HG03575 (cell line): Measurements from ENCODE around the gene RSPRY1.

Experiments used
- ATAC-seq: cut with Tn5 transposase; IDR thresholded peaks from one replicate; pipeline ENCODE4 v1.9.1; 2021; ENCODE audit not compliant: unreplicated experiment, insufficient number of reproducible peaks, low FRiP score; ENCODE audit errors: extremely low read depth

The RSPRY1 gene

DNA sequence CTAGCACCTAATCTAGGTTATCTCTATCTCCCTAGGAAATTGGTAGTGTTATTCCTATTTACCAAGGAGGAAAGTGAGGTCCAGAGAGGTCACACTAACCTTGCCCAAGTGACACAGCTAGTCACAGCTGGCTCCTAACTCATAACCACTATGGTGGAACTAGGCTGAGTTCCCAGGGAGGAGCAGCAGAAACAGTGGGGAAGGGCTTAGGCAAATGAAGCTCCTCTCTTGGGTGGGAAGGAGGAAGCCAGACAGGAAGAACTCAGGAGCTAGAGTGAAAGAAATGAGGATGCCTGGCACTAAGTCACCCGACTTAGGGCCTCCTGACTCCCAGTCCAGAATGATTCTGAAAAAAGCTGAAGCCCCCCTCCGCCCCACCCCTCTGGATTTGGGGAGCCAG is 34.8 kb upstream of the RSPRY1 start:
- ATAC-seq = no peak

DNA sequence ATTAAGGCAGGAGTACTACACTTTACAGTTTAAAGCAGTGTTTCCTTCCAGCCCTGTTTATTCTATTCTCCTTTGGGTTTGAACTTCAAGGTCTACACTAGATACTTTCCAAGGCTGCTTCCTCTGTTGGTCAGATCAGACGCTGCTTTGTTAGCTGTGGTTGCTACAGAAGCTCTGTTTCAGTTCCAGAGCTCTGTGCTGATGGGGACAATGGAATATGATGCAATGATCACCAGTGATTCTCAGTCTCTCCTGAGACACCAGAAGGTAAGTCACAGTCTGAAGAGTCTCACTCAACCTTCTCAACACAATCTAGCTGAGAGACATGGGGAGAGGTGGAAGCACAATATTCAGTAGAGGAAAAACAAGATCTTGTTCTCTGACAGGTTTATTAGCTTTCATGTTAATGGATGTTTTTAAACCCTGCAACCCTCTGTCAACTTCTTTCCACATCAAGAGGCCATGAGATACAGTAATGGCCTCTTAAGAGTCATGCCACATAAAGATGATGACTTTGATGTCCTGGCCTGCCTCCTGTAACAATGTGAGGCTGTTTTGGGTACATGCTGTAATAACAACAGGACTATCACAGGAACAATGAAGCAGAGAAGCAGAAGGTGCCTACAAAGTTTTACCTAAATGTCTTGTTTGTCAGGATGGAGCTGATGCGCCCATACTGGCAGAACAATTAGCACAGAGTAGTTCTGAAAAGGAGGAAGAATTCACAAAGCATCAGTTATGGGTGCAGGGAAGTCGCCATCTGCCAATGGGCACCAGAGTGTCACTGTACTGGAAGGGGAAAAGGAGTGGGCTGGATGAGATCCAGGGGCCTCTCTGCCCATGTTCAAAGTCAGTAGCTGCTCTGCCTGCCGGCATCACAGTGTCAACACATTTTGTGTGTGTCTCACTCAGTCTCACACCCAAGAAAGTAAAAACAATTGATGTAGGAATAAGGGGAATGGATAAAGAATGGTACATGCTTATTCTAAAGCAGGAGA is 33.7 kb upstream of the RSPRY1 start:
- ATAC-seq = no peak

DNA sequence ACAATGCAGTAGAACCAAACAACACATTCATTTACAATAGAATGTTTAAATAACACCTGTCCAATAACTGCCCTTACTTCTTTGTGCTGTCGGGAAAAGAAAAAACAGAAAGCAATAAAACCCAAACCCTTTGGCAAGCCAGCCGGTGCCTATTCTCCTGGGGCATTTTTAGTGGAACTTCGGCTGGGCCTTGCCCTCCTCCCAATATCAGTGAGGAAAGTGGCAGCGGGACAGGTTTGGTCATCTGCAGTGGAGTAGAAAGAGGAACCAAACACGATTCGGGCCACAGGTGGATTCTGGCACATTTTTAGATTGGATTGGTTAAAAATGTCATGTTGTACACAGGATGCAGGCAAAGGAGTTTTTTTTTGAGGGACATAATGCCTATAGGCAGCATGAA is 32.3 kb upstream of the RSPRY1 start:
- no peak for ATAC-seq

DNA sequence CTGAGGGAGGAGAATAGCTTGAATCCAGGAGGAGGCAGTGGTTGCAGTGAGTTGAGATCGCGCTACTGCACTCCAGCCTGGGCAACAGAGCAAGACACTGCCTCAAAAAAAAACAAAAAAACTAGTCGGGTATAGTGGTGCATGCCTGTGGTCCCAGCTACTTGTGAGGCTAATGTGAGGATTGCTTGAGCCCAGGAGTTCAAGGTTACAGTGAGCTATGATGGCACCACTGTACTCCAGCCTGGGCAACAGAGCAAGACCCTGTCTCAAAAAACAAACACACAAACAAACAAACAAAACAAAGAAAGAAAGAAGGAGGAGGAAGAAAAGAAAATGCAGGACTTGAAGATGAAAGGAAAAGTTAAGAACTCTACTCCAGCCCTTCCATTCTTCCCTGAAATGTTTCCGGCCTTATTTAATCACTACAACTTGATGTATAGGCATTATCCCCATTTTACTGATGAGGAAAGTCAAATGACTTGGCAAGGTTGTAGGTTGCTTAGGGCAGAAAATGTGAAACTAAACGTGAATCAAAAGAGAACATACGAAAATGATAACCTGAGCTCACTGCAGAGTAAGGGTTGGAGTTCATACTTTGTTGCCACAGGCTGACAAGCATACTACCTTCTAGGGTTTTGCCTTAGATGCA is 30.3 kb upstream of the RSPRY1 start:
- ATAC-seq = no peak

DNA sequence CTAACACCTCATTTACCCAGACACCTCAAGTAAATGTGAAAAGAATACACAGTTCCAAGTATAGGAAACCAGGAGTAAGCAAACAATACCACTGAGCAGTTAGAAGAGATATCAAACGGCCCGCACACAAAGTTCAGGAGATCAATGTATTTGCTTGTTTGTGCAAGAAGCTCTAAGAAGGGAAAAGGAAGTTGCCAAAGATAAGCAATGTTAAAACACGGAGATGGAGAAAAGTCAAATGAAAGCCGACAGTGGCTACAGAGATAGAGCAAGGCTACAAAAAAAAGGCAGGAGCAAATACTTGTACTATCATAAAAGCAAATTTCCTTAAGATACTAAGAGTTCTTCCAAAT is 29.8 kb upstream of the RSPRY1 start:
- ATAC-seq = no peak

DNA sequence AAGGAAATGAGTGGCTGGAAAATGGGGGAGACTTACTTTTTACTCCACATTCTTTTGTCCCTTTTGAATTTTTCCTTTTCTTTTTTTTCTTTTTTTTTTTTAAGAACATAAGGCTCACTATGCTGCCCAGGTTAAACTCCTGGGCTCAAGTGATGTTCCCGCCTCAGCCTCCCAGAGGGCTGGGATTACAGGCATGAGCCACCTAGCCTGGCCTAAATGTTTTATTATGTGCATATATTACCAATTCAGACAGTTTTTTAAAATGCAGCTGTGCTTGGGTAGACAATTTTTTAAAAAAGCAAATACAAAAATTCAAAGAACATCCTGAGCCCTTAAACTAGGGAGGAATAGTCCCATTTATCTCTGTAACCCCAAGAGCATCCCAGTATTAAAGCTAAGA is 28.6 kb upstream of the RSPRY1 start:
- ATAC-seq = no peak

DNA sequence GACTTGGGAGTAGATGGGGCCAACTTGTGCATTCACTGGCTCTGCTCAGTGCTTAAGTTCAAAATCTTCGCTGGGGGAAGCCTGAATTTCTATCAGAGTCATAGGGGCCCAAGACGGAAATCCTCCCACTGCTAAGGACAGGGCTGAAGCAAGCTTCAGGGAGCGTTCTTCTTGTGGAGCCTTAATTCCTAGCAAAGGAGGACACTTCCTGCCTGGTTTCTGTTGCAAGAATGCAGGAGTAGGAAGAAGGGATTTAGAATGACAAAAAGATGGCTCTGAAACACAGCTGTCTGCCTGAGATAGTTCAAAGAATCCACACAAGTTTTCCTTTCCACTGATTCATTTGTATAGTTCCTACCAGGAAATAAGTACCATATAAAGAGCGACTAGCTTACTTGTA is 26.7 kb upstream of the RSPRY1 start:
- no peak for ATAC-seq

DNA sequence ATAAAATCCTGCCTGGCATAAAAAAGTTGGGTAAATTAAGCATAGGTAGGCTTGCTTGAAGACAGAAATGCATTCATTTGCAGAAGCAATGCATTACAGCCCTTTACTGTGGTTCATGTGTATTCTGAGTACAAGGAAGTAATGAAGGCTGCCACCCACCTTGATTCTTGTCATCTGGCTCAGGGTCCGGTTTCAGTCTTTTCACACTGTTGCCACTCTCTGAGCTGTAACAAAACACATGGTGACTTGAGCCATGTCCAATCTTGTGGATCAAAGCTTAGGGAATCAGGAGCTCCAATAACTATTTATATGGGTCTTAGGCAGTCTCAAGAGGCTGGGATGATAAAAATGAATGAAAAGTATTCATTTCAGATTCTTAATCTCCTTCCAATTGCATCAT is 22.3 kb upstream of the RSPRY1 start:
- no peak for ATAC-seq

DNA sequence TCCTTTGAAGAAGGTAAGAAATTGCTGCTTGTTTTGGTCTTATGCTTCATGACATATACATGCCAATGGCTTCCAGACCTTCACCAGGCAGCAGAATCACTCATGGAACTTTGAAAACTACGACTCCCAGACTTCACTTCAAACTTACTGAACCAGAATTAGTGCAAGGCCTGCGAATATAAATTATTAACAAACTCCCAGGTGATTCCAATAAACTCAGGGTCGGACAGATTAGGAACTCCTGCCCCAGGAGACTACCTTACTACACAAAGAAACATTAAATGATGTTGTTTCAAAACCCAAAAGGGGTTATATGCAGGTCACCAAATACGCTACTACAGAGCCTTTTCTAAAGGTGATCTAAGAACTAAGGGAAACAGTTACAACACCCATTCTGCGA is 20.6 kb upstream of the RSPRY1 start:
- no peak for ATAC-seq

DNA sequence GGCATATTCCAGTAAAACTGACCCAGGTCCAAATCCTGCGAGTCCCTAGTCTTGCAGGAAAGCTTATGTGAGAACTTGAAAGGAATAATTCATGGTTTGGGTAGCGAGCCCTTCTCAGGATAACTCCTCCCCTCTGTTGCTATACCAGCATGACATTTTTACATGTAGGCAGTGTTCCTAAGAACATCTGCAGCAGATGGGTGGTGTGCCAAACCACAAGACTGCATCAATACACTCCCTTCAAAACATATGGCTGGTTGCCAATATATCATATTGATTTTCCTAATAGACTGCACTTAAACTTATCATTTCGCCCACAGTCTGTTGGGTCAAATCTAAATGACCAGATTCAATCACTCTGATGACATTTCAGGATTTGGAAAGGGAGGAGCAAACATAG is 20.2 kb upstream of the RSPRY1 start:
- ATAC-seq = no peak

DNA sequence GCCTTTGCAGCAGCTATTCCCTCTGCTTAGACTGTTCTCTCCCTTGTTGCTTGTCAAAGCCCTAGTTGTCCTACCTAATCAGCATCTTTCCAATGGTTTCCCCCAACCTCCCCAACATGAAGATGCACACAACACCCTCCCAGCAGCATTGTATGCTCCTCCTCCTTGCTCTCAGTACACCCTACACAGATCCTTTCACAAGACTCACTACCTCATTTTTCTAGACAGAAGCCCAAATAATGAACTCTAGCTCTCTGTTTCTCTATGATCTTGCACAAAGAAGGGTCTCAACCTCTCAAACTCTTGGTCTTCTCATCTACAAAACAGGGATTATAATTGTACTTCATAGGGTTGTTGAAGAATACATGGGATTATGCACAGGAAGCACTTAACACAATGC is 19.7 kb upstream of the RSPRY1 start:
- ATAC-seq = no peak

DNA sequence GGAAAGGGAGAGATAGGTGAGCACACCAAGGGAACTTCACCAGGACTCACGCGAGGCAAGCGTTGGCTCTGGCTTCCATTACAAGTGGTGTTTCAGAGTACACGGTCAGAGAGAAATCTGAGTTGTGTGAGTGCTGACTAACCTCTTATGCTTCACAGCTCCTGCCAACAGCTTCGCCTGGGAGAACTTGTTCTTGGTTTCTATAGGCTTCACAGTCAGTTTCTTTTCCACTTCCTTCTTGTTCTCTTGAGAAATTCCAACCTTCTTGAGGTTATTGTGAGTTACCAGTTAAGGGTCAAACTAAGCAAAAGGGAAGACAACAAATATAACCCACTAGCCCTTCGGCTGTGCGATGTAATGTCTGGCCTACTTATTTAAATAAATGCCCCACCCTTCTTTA is 19.2 kb upstream of the RSPRY1 start:
- no peak for ATAC-seq

DNA sequence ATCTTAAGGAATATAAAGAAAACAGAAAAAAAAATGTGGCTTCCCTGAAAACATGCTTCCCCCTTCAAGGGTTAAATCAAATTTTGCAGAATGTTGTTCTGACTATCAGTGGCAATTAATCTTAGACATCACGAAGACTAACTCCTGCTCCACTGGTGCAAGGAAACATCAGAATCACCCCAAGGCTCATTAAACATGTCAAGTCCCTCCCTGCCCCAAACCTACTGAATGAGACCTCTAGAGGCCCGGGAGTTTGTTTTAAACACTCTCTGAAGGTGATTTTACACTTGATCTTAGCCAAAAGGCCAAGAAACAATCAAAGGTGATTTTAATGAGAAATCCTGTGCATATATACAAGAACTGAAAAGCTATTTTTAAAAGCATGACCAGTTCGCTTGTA is 18.6 kb upstream of the RSPRY1 start:
- no peak for ATAC-seq

DNA sequence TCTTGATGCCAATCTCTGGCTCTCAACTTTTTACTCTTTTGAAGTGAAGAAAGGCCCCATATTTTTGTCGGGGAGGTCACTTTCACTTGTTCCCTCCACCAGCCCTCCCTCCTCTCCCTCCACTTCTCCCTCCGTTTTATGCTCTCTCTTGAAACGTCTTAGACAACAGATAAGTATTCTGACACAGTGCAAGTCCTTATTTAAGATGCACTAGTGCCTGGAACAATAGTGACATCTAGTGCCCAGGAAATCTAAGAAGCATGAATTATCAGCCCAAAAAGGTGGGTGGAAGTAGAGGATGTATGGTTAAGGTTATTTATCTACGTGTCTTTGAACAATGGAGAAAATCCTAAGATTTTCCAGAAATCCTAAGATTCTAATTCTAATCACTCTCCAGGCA is 18.2 kb upstream of the RSPRY1 start:
- ATAC-seq = no peak

DNA sequence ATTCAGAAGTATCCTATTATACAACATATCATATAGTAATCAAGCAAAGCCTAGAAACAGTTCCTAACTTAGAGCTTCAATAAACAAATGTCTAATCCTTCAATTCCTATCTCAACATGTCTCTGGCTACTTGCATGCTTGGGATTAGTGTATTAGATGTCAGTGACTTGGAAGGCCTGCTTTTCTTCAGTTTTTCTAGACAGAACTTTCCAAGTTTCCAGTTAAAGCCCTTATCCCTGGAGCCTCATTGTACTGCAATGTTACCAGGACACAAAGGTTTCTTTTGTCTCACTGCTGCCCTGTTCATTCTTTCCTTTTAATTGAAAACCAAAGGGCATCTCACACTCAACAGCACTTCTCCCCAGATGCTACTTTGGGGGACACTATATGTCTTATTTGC is 16.8 kb upstream of the RSPRY1 start:
- ATAC-seq = no peak

DNA sequence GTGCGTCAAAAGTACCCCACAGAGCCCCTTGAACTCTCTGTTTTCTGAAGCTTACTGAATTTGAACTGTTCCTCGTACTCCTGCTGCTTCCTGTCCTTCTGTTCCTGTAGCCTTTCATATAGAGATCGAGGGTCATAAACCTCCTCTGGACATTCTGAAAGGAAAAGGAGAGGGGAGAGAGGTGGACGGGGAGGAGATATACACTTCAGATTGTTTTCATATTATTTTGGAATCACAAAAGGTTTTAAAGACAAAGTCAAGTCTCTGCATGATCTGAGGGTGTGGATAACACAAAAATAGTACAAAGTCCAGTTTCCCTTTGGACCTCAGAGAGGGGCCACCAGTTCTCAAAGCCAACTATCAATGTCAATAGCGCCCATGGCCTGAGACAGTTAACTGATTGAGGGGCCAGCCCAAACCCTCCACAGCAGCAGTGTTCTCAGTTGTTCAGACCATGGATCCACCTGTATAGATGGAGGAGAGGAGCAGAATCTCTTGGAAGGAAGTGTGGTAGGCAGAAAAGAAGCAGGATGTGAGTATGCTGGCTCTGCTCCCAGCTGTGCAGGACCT is 13.3 kb upstream of the RSPRY1 start:
- ATAC-seq = no peak

DNA sequence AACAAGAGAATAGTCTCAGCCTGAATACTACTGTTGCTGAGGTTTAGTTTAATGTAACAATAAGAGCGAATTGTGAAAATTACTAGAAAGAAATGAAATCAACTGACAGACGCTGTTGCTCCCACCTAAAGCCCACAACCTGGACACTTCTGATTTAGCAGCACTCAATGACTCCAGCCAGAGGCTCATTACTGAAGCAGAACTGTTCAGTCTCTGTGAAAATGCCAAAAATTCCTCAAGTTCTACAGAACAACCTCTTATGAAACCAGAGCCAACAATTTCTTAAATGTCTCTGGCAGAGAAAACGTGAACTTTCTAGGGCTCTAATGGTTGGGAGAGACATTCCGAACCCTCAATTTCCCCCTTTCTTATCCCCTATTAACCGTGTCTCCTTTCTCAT is 10.2 kb upstream of the RSPRY1 start:
- ATAC-seq = no peak

DNA sequence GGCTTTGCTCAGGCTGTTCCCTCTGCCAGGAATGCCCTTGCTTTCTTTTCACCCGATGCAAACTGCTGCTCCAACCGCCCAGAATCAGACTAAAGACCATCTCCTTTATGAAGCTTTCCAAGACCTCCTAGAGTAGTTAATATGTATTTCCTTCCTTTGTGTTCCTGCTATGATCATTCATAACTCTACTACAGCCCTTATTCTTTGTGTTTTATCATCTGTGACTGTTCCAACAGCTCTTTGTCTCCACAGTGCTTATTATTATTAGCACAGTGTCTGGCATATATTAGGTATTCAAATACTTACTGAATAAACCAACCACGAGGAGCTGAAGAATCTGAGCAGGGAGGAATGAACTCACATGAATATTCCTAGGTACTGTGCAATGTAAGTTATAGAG is 7.9 kb upstream of the RSPRY1 start:
- ATAC-seq = no peak

DNA sequence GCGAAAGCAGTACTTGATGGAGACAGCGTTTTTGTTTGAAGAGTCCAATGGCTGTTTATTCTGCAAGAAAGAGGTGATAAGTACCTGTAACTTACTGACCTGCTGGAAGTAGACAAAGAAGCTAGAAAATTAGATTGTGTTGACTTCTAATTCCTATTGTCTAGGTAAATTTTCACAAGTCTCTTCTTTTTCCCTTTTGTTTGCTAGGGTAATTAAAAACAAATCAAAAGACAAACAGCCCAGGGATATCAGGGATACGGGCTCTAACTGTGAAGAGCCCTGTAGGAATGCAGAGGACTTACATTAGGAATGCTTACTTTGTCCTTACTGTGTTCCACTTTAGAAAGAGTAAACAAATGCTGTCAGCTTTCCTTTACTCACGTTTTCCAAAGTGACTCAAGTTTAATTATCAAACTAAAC is 7.3 kb upstream of the RSPRY1 start:
- no peak for ATAC-seq

DNA sequence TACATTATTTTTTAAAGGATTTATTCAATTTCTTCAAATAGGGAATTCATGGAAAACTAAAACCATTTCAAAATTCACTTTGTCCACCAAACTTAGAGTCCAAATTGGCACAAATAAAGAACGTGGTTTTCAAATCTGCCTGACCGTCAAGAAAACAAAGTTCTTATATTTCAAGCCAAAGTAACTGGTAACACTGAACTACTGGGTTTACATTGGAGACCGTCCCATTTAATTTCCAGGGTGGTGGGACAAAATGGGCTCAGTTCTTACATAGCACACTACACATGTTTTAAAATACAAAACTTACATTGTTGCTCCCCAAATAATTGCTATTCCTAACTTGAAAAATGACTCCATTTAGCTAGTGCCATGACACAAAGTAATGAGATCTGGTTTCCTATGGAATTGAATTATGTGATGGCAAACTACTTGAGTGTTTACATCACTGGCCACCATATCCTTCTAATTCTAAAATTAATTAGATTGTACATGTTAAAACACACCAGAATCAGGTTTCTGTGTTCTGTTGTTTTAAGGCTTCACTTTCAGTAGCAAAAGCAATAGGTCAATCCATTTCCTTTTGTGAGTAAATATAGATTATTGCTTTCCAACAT is 6.8 kb upstream of the RSPRY1 start:
- no peak for ATAC-seq
